HS-27A (cell line): ENCODE data around the gene C1QTNF5.

Source experiments
- DNase-seq: peaks from one replicate; pipeline ENCODE4 v3.0.0-alpha.2; 2012; ENCODE audit warnings: low read depth, missing footprints

The C1QTNF5 gene

DNA sequence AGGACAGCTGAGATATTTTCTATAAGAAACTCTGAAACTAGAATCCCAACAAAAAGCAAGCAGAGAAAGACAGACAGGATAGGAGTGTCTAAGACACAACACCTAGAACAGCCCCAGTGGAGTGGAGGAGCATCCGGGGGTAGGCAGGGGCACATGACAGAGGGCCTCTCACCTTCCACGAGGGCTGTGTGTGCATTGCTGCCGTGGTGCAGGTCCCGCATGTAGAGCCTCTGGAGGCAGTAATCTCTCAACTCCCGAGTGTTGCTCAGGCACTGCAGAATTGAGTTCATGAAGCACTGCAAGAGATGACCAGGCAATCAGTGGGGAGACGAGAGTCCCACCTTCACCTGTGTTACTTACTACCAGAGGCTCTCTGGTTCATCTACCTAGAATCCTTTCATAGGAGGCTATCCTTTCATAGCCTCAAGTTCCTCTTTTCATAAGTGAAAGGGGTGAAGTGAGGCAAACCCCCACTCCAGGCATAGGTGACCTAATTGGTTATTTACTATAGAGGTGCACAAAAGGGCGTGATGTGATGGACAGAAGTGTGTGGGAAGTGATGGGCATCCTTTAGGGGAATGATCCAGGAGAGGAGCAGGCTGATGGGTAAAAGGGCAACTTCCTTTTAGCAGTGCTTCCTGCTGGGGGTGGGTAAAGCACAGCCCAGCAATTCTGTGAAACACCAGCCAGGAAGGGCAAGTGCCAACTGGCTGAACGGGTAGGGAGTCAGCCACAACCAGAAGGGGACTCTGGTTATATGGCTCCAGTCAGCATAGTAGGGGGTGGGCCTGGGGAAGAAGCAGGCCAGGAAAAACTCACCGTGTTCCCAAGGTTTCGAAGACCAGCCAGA, 18.9 kb upstream of the C1QTNF5 start:
- DNase-seq, result no peak

DNA sequence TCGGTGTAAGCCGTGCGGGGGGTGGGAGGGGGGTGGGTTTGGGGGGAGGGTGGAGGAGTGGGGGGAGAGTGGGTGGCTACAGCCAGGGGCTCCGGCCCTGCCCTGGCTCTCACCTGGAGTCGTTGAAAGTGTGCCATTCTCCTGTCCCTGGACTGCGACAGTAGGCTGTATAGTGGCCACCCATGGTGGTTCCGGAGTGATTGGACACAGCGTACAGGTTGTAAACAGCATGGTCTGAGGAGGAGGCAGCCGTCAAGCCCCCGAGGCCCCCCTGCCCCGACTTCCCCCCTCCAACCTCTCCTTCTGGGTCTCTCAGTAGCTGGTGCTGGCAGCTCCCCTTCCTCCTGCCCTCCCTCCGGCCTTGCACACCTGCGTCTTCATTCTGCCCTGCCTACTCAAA, 16.4 kb upstream of the C1QTNF5 start:
- no peak for DNase-seq

DNA sequence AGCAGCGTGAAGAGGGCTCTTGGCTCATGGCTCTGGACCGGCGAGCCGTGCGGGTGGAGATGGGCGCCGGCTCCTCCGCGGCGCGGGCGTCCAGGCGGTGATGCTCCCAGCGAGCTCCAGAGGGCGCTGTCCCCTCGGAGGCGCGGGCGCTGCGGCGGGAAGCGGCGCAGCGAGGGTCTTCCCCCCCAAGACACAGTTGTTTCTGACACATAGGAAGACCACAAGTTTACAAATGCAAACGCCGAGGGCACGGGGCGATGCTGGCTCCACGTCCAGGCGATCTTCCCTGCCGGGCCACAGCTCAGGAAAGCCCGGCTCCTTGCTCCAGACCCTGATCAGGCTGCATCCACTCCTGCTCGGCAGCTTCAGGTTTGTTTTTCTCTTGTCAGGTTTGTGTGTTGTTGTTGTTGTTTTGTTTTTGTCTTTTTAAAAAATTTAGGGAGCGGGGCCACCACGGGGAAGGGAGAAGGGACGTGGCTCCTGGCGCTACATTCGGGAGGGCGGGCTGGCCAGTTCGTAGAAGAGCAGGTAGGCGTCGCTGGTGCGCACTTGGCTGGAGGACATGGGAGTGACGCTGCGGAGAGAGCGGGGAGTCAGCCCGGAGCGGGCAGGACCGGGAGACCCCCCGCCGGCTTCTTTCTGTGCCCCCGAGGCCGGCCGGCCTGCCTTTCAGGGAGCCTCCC, 15.8 kb upstream of the C1QTNF5 start:
- no peak for DNase-seq

DNA sequence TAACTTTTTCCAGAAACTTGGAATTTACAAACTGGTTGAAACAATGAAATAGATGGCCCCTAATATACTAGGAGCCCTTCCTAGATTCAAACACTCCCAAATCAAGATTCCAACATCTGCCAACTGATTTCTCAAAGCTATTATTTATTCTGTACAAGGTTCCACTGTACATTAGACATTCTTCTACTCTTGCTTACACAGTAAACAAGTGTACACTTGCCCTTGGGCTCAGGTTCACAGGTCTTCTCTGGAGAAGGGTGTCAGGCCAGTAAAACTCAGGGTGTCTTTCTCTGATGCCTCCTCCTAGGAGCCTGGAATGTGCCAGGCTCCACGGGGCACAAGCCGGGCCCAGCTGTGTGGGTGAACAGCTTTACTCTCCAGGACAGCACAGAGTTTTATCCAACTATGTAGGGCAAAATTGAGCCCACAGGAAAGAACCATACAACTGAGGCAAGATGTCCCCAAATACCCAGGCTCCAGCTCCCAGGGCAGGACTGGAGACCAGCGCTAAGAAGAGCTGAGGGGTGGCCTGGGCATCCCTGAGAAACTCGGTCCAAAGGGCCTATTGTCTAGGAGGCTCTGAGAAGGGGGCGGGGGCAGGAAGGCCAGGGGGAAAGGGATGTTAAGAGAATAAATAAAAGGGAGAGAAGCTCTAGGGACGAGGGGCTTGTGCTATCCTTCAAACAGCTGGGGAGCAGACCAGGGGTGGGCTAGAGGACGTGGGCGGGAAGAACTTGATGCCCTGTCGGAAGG, 14.6 kb upstream of the C1QTNF5 start:
- no peak for DNase-seq

DNA sequence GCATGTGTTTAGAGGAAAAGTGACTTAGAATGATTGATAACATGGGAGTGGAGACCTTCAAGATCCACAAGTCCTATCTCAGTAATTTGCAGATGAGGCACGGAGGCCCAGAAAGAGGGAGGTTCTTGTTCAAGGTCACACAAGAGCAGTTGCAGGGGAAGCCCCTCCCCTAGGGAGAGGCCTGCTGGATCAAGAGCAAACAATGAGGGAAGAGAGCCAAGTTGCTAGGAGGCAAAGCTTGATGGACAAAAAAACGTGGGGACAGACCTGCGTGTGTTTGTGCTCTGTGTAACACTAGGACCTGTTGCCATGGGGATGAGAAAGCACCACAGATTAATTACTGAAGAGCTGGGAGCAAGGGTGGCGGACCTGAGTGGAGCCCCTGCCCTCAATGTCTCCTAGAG, 12.2 kb upstream of the C1QTNF5 start:
- no peak for DNase-seq

DNA sequence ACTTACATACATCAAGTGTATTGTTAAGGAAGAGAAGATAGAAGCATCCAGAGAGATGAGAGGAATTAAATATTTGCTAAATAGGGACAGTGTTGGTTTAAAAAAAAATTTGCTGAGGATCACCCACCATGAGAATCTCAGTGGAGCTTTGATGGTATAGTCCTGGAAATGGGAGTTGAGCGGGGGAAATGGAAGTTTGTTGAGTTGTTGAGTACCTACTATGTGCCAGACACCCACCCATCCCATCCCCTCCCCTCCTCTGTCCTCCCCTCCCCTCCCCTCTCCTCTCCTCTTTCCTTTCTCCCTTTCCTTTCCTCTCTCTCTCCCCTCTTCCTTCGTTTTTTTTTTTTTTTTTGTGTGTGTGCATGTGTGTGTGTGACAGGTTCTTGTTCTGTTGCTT, 10.5 kb upstream of the C1QTNF5 start:
- no peak for DNase-seq

DNA sequence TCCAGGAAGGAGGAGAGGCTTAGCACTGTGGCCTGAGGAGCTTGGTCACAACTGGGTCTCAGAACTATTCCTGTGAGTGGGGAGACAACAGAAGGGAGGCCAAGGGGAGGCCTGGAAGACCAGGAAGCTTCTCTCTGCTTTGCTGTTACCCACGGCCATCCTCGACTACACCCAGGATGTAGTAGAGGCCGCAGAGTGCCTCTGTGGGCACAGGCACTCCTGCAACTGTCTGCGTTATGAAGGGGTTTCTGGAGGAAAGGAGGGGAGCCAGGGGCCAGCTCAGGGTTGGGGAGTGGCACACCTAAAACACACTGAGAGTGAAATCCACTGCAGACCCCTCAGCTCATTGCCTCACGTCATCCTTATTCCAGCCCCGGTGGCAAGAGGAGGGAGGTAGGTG, 9.6 kb upstream of the C1QTNF5 start:
- no peak for DNase-seq

DNA sequence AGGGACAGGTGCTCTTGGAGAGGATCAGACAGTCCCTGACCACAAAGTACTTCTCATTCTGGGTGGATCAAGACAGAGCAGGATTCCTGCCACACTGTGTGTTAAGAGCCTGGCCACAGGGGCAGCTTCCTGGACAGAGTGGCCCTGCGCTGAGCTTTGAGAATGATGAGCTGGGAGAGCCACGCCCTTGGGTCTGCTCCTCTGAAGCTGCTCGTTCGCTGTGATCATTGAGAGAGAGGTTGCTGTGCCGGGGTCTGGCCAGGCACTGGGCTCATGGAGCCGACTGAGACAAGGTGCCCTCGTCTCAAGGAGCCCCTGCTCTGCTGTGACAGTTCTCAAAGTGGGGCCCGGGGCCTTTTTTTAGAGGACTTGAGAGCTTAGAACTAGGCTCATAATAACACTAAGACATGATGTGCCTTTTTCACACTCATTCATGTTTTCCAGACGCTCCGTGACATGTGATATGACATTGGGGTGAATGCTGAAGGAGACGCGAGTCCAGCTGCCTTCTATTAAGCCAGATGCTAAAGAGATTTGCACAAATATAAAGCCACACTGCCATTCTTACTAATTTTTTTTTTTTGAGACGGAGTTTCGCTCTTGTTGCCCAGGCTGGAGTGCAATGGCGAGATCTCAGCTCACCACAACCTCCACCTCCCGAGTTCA, 7.4 kb upstream of the C1QTNF5 start:
- DNase-seq, result no peak

DNA sequence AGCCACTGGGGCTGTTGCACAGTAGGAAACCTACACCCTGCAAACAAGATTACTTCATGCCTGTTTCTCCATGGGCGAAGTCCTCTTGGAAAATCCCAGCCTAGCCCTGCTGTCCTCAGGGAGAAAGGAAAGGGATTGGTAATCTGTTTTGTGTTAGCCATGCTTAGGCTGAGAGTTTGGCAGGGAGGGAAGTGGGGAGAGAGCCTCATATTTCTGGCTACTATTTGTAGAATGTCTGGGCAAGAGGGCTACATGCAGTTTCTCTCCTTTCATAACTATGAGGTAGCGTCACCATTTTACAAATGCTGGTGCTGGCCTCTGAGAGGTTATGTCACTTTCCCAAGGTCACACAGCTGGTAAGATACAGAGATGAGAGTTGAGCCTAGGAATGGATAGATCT, 6.6 kb upstream of the C1QTNF5 start:
- DNase-seq, result no peak

DNA sequence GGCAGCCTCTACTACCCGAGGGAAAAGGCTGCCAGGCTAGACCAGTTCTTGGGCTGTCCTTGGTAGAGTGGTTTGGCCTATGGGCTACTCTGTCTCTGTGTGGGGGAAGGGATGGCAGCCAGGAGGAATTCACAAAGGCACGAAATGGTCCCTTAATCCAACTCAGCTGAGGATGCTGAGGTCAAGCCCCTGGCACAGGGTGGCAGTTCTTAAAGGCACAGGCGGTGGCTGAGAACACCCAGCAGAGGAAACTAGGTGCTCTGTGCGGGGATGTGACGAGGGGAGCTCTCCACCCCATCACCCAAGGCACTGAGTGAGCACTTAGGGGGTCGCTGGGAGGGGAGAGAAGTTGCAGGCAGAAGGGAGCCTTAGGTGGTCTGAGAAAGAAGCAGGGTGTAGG, 5.9 kb upstream of the C1QTNF5 start, which contains the start of gene MFRP:
TSS of gene MFRP (minus strand) at position 101 of the 400 bp plus-strand sequence. CDS start 192 bp downstream, outside the sequence.
- no peak for DNase-seq

DNA sequence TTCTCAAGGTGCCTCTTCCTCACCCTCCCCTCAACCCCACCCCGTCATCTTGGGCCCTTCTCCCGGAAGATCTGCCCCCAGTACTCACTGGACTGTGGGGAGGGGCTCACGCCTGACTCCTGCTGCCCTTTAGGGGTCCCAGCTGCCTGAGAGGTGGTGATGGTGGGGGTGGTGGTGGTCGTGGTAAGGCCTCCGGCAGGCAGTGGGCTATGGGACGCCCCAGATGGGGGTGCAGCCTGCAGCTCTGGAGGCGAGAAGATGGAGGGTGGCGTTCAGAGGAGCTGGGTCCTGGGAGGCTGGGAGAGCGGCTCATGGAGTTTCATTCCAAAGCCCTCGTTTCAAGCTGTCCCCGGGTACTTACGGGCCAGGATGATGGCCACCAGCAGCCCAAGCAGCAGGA, 5.0 kb upstream of the C1QTNF5 start:
- no peak for DNase-seq

DNA sequence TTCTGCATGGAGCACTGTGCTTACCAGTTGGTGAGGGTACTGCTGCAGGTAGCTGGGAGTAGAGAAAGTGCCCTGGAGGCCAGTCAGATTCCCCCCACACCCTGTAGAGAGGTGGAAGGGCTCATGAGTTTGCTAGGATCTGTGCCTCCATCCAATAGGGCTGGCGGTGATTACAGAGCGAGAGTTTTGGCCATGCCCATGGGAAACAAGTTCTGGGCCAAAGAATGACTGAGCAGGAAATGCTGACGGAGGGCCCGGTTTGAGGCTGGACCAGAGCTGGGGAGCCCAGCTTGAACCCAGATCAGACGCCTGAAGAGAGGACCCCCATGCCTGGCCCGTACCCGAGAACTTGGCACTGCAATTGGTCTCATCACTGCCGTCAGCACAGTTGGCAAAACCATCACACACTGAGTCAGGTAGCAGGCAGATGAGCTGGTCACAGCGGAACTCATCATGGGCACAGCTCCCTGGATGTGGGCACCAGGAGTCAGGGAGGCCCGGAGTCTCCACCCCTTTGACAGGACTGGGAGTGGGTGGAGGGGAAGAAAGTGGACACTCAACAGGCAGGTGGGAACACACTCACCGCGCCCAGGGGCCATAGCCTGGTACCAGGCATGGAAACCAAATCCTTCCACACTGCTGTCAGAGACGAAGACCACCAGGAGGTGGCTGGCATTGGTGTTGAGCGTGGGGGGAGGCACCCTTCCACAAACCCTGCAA, 3.8 kb upstream of the C1QTNF5 start:
- DNase-seq, result no peak

DNA sequence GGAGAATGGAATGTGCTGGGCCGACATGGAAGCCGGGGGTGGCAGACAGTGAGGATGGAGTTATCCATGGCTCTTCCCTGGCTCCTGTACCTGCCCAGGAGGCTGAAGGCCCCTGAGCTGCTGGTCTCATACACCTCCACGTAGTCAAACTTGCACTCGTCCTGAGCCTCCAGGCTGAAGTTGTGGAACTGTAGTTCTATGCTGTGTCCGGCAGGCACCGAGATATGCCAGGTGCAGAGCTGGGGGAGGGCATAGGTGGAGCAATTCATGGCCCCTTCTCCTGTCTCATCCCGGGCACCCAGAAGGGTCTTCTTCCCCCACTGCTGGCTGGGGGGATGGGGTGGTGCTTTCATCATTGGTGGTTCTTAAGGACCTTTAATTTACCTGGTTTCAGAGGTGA, 3.0 kb upstream of the C1QTNF5 start:
- DNase-seq, result no peak

DNA sequence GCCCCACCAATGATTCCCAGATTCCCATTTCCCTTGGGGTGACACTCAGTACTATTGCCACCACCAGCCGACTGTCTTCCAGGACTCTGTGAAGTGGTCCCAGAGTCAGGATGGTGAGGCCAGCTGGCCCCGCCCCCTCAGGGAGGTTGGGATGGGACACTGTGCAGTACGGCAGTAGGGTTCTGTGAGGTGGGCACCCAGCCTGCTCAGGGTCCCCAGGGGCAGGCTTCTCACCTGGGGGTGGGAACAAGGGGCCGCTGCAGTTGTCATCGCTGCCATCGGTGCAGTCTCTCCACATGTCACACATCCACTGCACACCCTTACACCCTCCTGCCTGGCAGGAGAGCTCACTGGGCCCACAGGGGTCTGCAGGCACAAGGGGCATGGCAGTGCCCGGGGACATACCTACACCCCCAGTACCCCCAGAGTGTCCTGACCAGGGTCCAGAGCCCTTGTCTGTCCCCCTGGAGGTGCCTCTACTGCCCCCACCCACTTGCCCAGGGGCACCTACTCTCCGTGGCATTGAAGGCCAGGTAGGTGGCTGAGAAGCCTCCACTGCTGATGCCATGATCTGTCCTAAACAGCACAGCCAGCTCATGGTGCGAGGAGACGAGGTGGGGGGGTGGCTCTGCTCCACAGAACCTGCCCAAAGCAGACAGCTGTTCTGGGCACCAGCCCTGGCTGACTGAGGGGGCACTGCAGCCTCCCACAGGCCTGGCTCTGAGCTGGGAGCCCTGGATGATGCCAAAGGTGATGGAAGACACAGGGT, 1.9 kb upstream of the C1QTNF5 start:
- DNase-seq, result no peak

DNA sequence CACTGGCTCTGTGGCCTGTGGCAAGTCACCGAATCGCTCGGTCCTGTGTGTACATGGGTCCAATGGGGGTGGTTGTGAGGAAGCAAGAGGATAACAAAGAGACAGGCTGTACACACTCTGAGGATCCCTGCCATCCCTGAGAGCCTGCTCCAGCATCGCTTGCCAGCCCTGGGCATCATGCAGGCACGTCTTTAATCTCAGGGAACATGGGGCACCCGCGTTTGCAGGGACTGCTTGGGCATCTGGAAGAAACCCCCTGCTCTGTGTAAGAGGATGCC, 1.3 kb upstream of the C1QTNF5 start:
- DNase-seq, result no peak

DNA sequence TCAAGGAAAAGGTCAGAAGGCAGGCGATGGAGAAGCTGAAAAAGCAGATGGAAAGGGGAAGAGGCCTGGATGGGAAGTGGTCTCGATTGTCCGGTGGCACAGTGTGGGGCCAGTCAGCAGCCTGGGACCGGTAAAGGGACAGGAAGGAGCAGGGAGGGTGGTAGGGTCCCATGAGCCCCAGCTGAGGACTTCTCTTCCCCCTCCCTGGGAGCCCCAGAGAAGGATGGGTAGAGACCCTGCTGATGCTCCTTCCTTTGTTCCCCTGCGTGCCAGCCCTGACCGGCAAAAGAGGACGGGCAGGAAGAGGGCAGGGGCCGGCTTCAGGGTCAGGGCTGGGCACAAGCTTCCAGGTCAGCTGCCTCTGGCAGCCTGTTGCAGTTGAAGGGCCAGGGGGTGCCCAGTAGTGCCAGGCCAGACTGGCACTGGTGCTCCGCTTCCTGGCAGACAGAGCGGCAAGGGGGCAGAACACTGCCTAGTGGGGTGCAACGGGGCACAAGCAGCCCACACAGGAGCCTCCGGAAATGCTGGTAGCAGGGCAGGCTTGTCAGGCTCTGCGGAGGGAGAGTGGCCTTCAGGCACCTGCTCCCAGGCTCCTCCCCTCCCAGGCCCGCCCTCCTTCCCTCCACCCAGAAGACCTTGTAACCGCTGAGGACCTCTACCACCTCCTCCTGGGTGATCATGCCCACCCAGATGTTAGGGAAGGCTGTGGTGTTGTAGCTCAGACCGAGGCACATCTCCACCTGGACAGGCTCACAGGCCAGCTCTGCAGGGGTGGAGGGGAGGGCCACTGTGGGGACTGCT, 739 bp upstream of the C1QTNF5 start:
- no peak for DNase-seq

DNA sequence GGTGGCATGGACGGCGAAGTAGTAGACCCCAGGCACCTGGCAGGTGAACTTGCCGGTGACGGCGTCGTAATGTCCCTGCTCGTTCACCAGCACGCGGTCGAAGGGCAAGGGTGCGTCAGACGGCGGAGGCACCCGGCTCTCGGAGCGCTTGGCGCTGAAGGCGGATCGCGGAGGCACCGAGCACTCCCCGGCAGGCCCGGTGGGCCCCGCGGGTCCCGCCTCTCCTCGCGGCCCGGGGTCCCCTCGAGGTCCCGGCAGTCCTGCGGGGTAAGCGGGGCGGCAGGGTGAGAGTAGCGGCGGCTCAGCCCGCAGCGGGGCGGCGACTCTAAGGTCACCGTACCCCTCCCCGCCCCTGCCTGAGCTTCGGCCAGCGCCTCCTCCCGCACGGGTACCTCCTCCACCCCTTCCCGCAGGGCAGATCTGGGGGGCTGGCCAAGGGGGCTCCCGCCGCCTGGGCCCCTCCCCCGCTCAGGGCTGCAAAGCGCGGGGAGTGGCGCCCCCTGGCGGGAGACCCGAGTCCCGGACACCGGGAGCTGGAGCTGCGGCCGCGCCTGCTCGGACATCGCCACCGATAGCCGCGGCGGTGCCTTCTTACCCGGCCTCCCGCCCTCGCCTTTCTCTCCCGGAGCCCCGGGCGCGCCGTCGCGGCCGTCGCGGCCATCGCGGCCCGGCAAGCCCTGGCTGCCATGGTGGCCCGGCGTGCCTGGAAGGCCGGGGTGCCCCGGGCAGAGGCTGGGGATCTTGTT, 921 bp downstream of the C1QTNF5 start:
- DNase-seq, result no peak

DNA sequence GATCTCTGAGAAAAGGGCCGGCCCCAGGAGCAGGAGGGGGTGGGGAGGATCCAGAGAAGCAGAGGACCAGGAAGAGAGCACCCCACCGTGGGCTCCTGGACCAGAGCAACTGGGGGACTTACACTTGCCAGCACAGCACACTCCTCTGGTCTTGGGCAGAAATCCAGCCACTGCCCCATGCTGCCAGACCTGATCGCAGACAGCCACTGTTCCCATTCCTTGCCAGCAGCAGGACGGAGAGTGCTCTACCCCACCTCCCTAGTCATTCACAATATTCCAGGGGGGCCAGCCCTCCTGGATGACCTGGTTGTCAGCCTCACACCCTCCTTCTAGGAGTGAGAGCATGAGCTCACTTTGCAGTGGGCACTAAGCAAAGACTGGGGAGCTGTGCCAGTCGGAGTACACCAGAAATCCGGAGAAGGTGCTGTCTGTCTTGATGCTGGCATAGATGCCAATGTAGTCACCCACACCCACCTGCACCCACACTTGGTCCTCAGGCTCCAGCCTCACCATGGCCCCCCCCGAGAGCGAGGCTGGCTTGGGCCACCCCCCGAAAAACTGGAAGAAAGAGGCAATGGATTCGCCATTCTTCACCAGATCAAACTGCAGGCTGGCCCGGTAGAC, 1.6 kb downstream of the C1QTNF5 start:
- no peak for DNase-seq

DNA sequence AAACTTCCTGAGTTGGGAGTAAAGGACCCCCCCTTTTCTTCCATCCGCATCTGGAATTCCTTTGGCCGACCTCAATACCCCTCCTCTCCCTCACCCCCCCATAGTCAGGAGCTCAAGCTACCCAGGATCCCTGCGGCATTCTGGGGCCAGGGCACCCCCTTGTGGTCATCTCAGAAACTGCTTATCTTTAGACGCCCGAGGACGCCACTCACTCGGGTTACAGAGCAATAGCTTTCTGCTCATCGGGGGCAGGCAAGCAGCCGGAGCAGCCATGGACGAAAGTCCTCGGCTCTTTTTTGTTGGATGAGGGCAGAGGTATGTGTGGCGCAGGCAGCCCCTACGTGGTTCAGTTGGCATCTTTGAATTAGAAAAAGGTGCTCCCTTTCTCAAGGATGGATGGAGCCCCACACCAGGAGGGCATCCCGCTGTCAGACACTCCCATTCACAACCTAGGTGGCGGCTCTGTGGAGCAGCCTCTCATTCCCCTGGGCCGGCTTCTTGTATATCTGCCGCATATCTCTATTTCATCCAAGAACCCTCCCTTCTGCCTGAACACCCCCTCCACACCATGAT, 2.3 kb downstream of the C1QTNF5 start:
- peak; percentile 66 for DNase-seq
